A673 (cell line): ENCODE data around the gene FLVCR2. TPM values are rescaled to one million over a fixed set of nuclear protein-coding genes. Genes with fewer than 3 reads are reported as not detected.

Source experiments
- BruUV-seq: library from RNA; stranded (reverse); fragments of 400-500 nt; replicated peaks from 2 replicates; lab custom pipeline; 2021; lab: Mats Ljungman, UMichigan
- CTCF ChIA-PET: fragments of 300-600 bp; sonication (Branson Sonifier 250); formaldehyde crosslinking; loops from one replicate; lab custom pipeline; 2022; ENCODE audit warnings: antibody characterized with exemption; lab: Charles Lee
- POLR2A ChIA-PET: fragments of 300-600 bp; sonication (Branson Sonifier 250); formaldehyde crosslinking; loops from one replicate; lab custom pipeline; 2022; ENCODE audit warnings: antibody characterized with exemption; ENCODE audit not compliant: low non-redundant PET; lab: Charles Lee
- DNase-seq: peaks from one replicate; pipeline ENCODE4 v3.0.0-alpha.2; 2015; ENCODE audit warnings: low spot score
- H3K27ac ChIP-seq: fragments of 200-600 bp; sonication (generic); 2 replicates; pipeline ENCODE4 v1.5.1; 2016; ENCODE audit warnings: mixed run types, low read depth, mild to moderate bottlenecking, mixed read lengths, antibody characterized with exemption, low read length; ENCODE audit not compliant: poor library complexity, severe bottlenecking
- H3K27me3 ChIP-seq: fragments of 200-600 bp; sonication (generic); replicated peaks from 2 replicates; pipeline ENCODE4 v1.6.1; 2017; ENCODE audit warnings: mixed run types, low read depth, mild to moderate bottlenecking, mixed read lengths, antibody characterized with exemption, low read length; ENCODE audit not compliant: insufficient read depth, poor library complexity
- H3K36me3 ChIP-seq: fragments of 200-600 bp; sonication (generic); 2 replicates; pipeline ENCODE4 v1.6.1; 2016; ENCODE audit warnings: mixed run types, mild to moderate bottlenecking, mixed read lengths, antibody characterized with exemption, low read length; ENCODE audit not compliant: insufficient read depth, poor library complexity, severe bottlenecking
- H3K4me1 ChIP-seq: fragments of 200-600 bp; sonication (generic); 2 replicates; pipeline ENCODE4 v1.6.1; 2017; ENCODE audit warnings: mixed run types, mild to moderate bottlenecking, mixed read lengths, antibody characterized with exemption, low read length; ENCODE audit not compliant: insufficient read depth, poor library complexity, severe bottlenecking
- H3K4me3 ChIP-seq: fragments of 200-600 bp; sonication (generic); 2 replicates; pipeline ENCODE4 v1.5.1; 2016; ENCODE audit warnings: low read depth, mixed run types, mild to moderate bottlenecking, mixed read lengths, low read length; ENCODE audit not compliant: poor library complexity, severe bottlenecking
- H3K9me3 ChIP-seq: fragments of 200-600 bp; sonication (generic); 2 replicates; pipeline ENCODE4 v1.6.1; 2016; ENCODE audit warnings: mixed run types, low read depth, mild to moderate bottlenecking, mixed read lengths, antibody characterized with exemption, low read length; ENCODE audit not compliant: poor library complexity, severe bottlenecking
- CTCF ChIP-seq: fragments of 300-800, 200-600 bp; sonication (generic); conservative IDR thresholded peaks from 2 replicates; pipeline ENCODE4 v1.5.1; 2017; ENCODE audit warnings: low read depth, mild to moderate bottlenecking, antibody characterized with exemption, low read length, moderate library complexity, mixed read lengths
- EZH2 ChIP-seq: fragments of 200-600 bp; sonication (generic); IDR thresholded peaks from 2 replicates; pipeline ENCODE4 v1.6.1; 2017; ENCODE audit warnings: borderline replicate concordance, low read depth, mild to moderate bottlenecking, mixed read lengths, antibody characterized with exemption, low read length; ENCODE audit not compliant: poor library complexity, severe bottlenecking
- intact Hi-C: fragments of 100-400 bp; cut with micrococcal nuclease; formaldehyde crosslinking; loops from one replicate; pipeline ENCODE4 v1.10.0; 2022; ENCODE audit not compliant: unreplicated experiment
- total RNA-seq: library from RNA; stranded (reverse); gene quantifications from 2 replicates; pipeline ENCODE4 v1.2.3, GENCODE V29; 2021

Gene FLVCR2
- total RNA-seq, 1 experiment from 2014 or later = 3.5 TPM

GRCh38 chr14:75579338-75579864, 981 bp downstream of the FLVCR2 start:
- Histone ChIP-seq H3K27ac (no peak overlapping the region), H3K36me3 (no peaks in the 10 kb centered on the region), H3K4me1 (peaks cover 6% of the 10 kb centered on the region), H3K9me3 (no peaks in the 10 kb centered on the region), H3K27me3 (peaks cover 4% of the 10 kb centered on the region), H3K4me3 (no peak overlapping the region)
- no peak for TF ChIP-seq CTCF
- no peak for TF ChIP-seq EZH2
- no TSS peak for BruUV-seq
- intact Hi-C loops = loop anchor here (5.0 kb wide), 2 partner anchors 73 to 403 kb away; partner anchors contain the start of gene TGFB3
- CTCF ChIA-PET = no interaction called here
- DNase-seq = no peak
- POLR2A ChIA-PET = no interaction called here

GRCh38 chr14:75579882-75580281, 1.5 kb downstream of the FLVCR2 start:
- no peak overlapping the region for H3K4me3 ChIP-seq
- intact Hi-C loops = loop anchor here (5.0 kb wide), 2 partner anchors 72 to 402 kb away; partner anchors contain the start of gene TGFB3
- POLR2A ChIA-PET = no interaction called here
- BruUV-seq = no TSS peak
- no peaks in the 10 kb centered on the region for H3K9me3 ChIP-seq
- H3K4me1 ChIP-seq = peaks cover 6% of the 10 kb centered on the region
- H3K27me3 ChIP-seq = peaks cover 4% of the 10 kb centered on the region
- DNase-seq = no peak
- no peaks in the 10 kb centered on the region for H3K36me3 ChIP-seq
- H3K27ac ChIP-seq = no peak overlapping the region
- CTCF ChIA-PET = no interaction called here
- TF ChIP-seq EZH2 (no peak), CTCF (no peak)

GRCh38 chr14:75587388-75587787, 9.0 kb downstream of the FLVCR2 start:
- CTCF ChIA-PET = no interaction called here
- H3K4me1 ChIP-seq = no peaks in the 10 kb centered on the region
- H3K36me3 ChIP-seq = no peaks in the 10 kb centered on the region
- peaks cover 5% of the 10 kb centered on the region for H3K27me3 ChIP-seq
- intact Hi-C loops = no loop called here
- POLR2A ChIA-PET = no interaction called here
- BruUV-seq = no TSS peak
- TF ChIP-seq CTCF (no peak), EZH2 (no peak)
- no peak for DNase-seq
- H3K4me3 ChIP-seq = no peak overlapping the region
- no peaks in the 10 kb centered on the region for H3K9me3 ChIP-seq
- H3K27ac ChIP-seq = no peak overlapping the region
